ENCODE results near the gene NOMO2. TPM values are rescaled to one million over a fixed set of nuclear protein-coding genes. Genes with fewer than 3 reads are reported as not detected.

Gene NOMO2
- total RNA-seq, 1 experiment from 2014 or later, result 110 TPM

Small RNA genes lying within 50 kb of the gene (microRNA-seq; reads per million reads assigned to microRNA genes)
- not detected for gene MIR3179-3 (ENCODE audit: borderline number of aligned reads)
- gene MIR3179-4 (ENCODE audit: borderline number of aligned reads), result not detected
- not detected for gene MIR3180-3 (ENCODE audit: borderline number of aligned reads)
- gene MIR3670-3 (ENCODE audit: borderline number of aligned reads), result not detected
- gene MIR3670-4 (ENCODE audit: borderline number of aligned reads), result not detected
- not detected for gene MIR6770-3 (ENCODE audit: borderline number of aligned reads)

Other genes starting within 250 kb of the NOMO2 start
- 0.81 TPM for gene NPIPA8, start 225.4 kb downstream of the NOMO2 start, total RNA-seq (2021; ENCODE audit: unreplicated experiment)
- 1,686 TPM for gene RPS15A, start 228.2 kb upstream of the NOMO2 start, total RNA-seq (2021; ENCODE audit: unreplicated experiment)
- gene ARL6IP1, start 239.5 kb upstream of the NOMO2 start, total RNA-seq (2021; ENCODE audit: unreplicated experiment), result 197 TPM

All from HCT116 (cell line).